Measurements from ENCODE around the gene PEAK3. TPM values are rescaled to one million over a fixed set of nuclear protein-coding genes. Genes with fewer than 3 reads are reported as not detected.

PEAK3 gene
- total RNA-seq = 0.11 TPM in 1 of 3 replicates, not detected in the others

- TF ChIP-seq CTCF (IDR thresholded peaks at IDR 0.05; ENCODE audit: unreplicated experiment) = no peak
- no peaks in the 10 kb centered on the region for H3K36me3 Mint-ChIP-seq
- peak within 1 kb of the TSS; percentile 51 for H3K4me3 Mint-ChIP-seq
- no peak for DNase-seq (ENCODE audit: low spot score in 2 of 2, unreplicated experiment in 2 of 2)
- peaks cover 39% of the 10 kb centered on the region for H3K27me3 Mint-ChIP-seq (ENCODE audit: low read depth)
- peaks cover 8% of the 10 kb centered on the region for H3K4me1 Mint-ChIP-seq
- H3K9me3 Mint-ChIP-seq = no peaks in the 10 kb centered on the region
- no peak within 1 kb of the TSS for H3K27ac Mint-ChIP-seq
Observed at GRCh38 chr19:2282062-2282861, at the start of gene PEAK3. Gene PEAK3 (minus strand): TSS chr19:2282175. CDS start chr19:2280931, 1,244 bp downstream.

GRCh38 chr19:2330632-2331284 lies 48.8 kb upstream of the PEAK3 start:
- Mint-ChIP-seq H3K9me3 (no peaks in the 10 kb centered on the region), H3K4me3 (peak overlapping the region; percentile 97), H3K27ac (peak overlapping the region; percentile 86), H3K36me3 (peaks cover 6% of the 10 kb centered on the region), H3K4me1 (peaks cover 62% of the 10 kb centered on the region), H3K27me3 (ENCODE audit: low read depth) (no peaks in the 10 kb centered on the region)
- no peak for DNase-seq (ENCODE audit: low spot score in 2 of 2, unreplicated experiment in 2 of 2)
- TF ChIP-seq CTCF (IDR thresholded peaks at IDR 0.05; ENCODE audit: unreplicated experiment) = no peak

- DNase-seq (ENCODE audit: low spot score in 2 of 2, unreplicated experiment in 2 of 2) = no peak
- no peaks in the 10 kb centered on the region for H3K9me3 Mint-ChIP-seq
- TF ChIP-seq CTCF (IDR thresholded peaks at IDR 0.05; ENCODE audit: unreplicated experiment) = no peak
- peaks cover 61% of the 10 kb centered on the region for H3K4me1 Mint-ChIP-seq
- no peaks in the 10 kb centered on the region for H3K27me3 Mint-ChIP-seq (ENCODE audit: low read depth)
- H3K36me3 Mint-ChIP-seq = peaks cover 6% of the 10 kb centered on the region
- peak overlapping the region; percentile 97 for H3K4me3 Mint-ChIP-seq
- peak overlapping the region; percentile 86 for H3K27ac Mint-ChIP-seq
Observed at GRCh38 chr19:2330255-2330631, 48.3 kb upstream of the PEAK3 start.

GRCh38 chr19:2329501-2329916 lies 47.5 kb upstream of the PEAK3 start:
- no peak for TF ChIP-seq CTCF (IDR thresholded peaks at IDR 0.05; ENCODE audit: unreplicated experiment)
- Mint-ChIP-seq H3K36me3 (peaks cover 8% of the 10 kb centered on the region), H3K4me3 (peak overlapping the region; percentile 97), H3K9me3 (no peaks in the 10 kb centered on the region), H3K27ac (peak overlapping the region; percentile 93), H3K27me3 (ENCODE audit: low read depth) (no peaks in the 10 kb centered on the region), H3K4me1 (peaks cover 61% of the 10 kb centered on the region)
- no peak for DNase-seq (ENCODE audit: low spot score in 2 of 2, unreplicated experiment in 2 of 2)

GRCh38 chr19:2329149-2329478 lies 47.1 kb upstream of the PEAK3 start:
- no peak for TF ChIP-seq CTCF (IDR thresholded peaks at IDR 0.05; ENCODE audit: unreplicated experiment)
- Mint-ChIP-seq H3K9me3 (no peaks in the 10 kb centered on the region), H3K27me3 (ENCODE audit: low read depth) (no peaks in the 10 kb centered on the region), H3K4me3 (peak overlapping the region; percentile 97), H3K27ac (peak overlapping the region; percentile 93), H3K4me1 (peaks cover 61% of the 10 kb centered on the region), H3K36me3 (peaks cover 10% of the 10 kb centered on the region)
- no peak for DNase-seq (ENCODE audit: low spot score in 2 of 2, unreplicated experiment in 2 of 2)

Measured in mesothelial cell of epicardium (in vitro differentiated cells).